Measurements from ENCODE around the gene MAGIX.
"Not testable (repeated sequence)": the region's sequence is repeated elsewhere in the genome, so short reads cannot be mapped to it uniquely, and the experiment has no call there.

MAGIX gene

DNA sequence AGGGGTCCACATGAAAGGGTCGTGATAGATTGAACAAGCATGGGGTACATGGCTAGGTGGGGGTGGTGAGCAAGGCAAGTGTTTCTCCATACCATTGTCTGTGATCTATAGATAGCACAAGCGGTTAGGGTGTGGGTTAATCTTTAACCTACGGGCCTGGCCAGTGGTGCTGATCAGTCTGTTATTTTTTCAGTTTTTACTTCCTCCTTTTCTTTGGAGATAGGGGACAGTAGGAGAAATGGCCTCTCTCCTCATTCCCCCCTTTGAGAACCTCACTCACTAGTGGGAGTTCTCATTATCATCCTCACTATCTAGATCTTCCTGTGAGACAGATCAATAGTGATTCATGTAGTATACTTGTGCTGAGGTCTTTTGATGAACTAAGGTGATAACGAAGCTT lies 22.8 kb upstream of the MAGIX start (continued):
- no peak for TF ChIP-seq TSHZ2 (CRISPR knock-in tag; IDR thresholded peaks at IDR 0.05)
- TF ChIP-seq CSDC2 (CRISPR knock-in tag; IDR thresholded peaks at IDR 0.05), result no peak
- no peak for TF ChIP-seq ESRRG (CRISPR knock-in tag; IDR thresholded peaks at IDR 0.05)

DNA sequence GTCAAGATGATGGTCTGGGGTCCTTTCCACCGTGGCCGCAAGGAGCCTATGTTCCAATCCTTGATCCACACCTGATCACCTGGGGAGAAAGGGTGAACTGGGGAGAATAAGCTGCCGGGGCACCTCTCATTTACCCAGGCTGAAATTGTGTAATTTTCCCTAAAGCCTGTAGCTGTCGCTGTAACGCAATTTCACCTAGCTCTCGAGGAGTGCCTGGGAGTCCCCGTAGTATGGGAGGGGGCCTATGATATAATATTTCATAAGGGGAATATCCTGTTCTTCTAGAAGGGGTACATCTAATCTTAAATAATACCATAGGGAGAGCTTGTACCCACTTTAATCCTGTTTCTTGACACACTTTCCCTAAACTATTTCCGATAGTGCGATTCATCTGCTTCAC lies 20.3 kb upstream of the MAGIX start:
- not testable (repeated sequence) for ATAC-seq

DNA sequence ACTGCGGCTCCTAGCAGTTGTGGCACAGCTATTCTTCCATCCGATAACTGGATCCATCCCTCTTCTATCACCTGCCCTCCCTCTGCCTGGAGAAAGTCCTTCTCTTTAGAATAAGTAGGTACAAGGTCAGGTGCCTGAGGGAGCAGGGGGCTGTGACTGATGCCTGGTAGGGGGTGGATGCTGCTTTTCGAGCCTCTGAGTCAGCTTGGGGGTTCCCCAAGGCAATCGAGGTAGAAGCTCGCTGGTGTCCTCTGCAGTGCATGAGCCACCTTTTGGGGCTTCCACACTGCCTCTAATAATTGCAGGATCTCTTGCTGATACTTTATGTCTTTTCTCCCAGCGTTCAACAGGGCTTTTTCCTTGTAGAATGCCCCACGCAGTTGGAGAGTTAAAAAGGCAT lies 19.4 kb upstream of the MAGIX start:
- ATAC-seq, result not testable (repeated sequence)

GRCh38 chrX:49147282-49147681 lies 15.3 kb upstream of the MAGIX start:
- no peak for ATAC-seq

DNA sequence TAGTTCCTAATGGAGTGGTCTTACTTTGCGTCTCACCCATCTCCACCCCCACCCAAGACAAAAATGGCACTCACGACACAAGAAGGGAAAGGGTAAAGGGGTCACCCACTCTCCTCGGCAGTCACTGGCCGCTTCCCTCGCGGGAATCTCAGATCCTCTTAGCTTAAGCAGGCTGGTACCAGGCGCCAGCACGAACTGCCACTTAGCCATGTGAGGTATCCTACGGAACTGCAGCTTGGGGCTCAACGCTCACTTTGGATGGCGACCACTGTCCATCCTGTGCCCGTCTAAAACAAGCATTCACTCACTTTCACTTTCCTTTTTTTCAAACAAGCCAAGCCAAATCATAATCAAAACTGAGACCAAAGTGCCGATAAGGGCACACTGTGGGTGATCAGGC lies 14.6 kb upstream of the MAGIX start:
- TF ChIP-seq ZNF70 (CRISPR knock-in tag; IDR thresholded peaks at IDR 0.05) (no peak), ZC3H10 (CRISPR knock-in tag; IDR thresholded peaks at IDR 0.05) (no peak), GLIS3 (CRISPR knock-in tag; IDR thresholded peaks at IDR 0.05) (no peak), ARNTL (CRISPR knock-in tag; IDR thresholded peaks at IDR 0.05; ENCODE audit: borderline replicate concordance, low read depth) (no peak), RARB (CRISPR knock-in tag; IDR thresholded peaks at IDR 0.05) (no peak), PPARA (CRISPR knock-in tag; IDR thresholded peaks at IDR 0.05; ENCODE audit: borderline replicate concordance) (no peak)
- no peak for ATAC-seq

More at GRCh38 chrX:49147282-49147681, 15.3 kb upstream of the MAGIX start:
- TF ChIP-seq ZFP3 (CRISPR knock-in tag; IDR thresholded peaks at IDR 0.05) (no peak), OSR1 (CRISPR knock-in tag; IDR thresholded peaks at IDR 0.05) (no peak), SNAI2 (CRISPR knock-in tag; IDR thresholded peaks at IDR 0.05) (no peak), POU6F1 (CRISPR knock-in tag; IDR thresholded peaks at IDR 0.05; ENCODE audit: borderline replicate concordance, low read depth) (no peak), ZFP30 (CRISPR knock-in tag; IDR thresholded peaks at IDR 0.05) (no peak), ZNF565 (CRISPR knock-in tag; conservative IDR thresholded peaks at IDR 0.05; ENCODE audit: low read depth) (no peak), ESRRG (CRISPR knock-in tag; IDR thresholded peaks at IDR 0.05) (no peak), ARNTL (CRISPR knock-in tag; IDR thresholded peaks at IDR 0.05; ENCODE audit: borderline replicate concordance, low read depth) (no peak)
- TF ChIP-seq, protein P1, sequence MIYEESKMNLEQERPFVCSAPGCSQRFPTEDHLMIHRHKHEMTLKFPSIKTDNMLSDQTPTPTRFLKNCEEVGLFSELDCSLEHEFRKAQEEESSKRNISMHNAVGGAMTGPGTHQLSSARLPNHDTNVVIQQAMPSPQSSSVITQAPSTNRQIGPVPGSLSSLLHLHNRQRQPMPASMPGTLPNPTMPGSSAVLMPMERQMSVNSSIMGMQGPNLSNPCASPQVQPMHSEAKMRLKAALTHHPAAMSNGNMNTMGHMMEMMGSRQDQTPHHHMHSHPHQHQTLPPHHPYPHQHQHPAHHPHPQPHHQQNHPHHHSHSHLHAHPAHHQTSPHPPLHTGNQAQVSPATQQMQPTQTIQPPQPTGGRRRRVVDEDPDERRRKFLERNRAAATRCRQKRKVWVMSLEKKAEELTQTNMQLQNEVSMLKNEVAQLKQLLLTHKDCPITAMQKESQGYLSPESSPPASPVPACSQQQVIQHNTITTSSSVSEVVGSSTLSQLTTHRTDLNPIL (CRISPR knock-in tag; IDR thresholded peaks at IDR 0.05; ENCODE audit: low read depth), result no peak

GRCh38 chrX:49148390-49149100 lies 14.0 kb upstream of the MAGIX start:
- not testable (repeated sequence) for ATAC-seq

GRCh38 chrX:49149291-49149690 lies 13.3 kb upstream of the MAGIX start:
- not testable (repeated sequence) for ATAC-seq

- no peak for TF ChIP-seq ARNTL (CRISPR knock-in tag; IDR thresholded peaks at IDR 0.05; ENCODE audit: borderline replicate concordance, low read depth)
- no peak for TF ChIP-seq ISL1 (CRISPR knock-in tag; IDR thresholded peaks at IDR 0.05)
- TF ChIP-seq ZC3H10 (CRISPR knock-in tag; IDR thresholded peaks at IDR 0.05), result no peak
- no peak for TF ChIP-seq CSDC2 (CRISPR knock-in tag; IDR thresholded peaks at IDR 0.05)
- TF ChIP-seq ESRRG (CRISPR knock-in tag; IDR thresholded peaks at IDR 0.05), result no peak
- TF ChIP-seq CSRNP3 (CRISPR knock-in tag; IDR thresholded peaks at IDR 0.05), result no peak
- no peak for TF ChIP-seq PPARA (CRISPR knock-in tag; IDR thresholded peaks at IDR 0.05; ENCODE audit: borderline replicate concordance)
- TF ChIP-seq TCF4 (CRISPR knock-in tag; IDR thresholded peaks at IDR 0.05; ENCODE audit: borderline replicate concordance), result no peak
- TF ChIP-seq ZNF70 (CRISPR knock-in tag; IDR thresholded peaks at IDR 0.05), result no peak
- TF ChIP-seq OSR1 (CRISPR knock-in tag; IDR thresholded peaks at IDR 0.05), result no peak
- TF ChIP-seq RARB (CRISPR knock-in tag; IDR thresholded peaks at IDR 0.05), result no peak
- no peak for TF ChIP-seq POU6F1 (CRISPR knock-in tag; IDR thresholded peaks at IDR 0.05; ENCODE audit: borderline replicate concordance, low read depth)
- no peak for ATAC-seq
Observed at GRCh38 chrX:49153467-49153866, 9.1 kb upstream of the MAGIX start.
